SK-N-SH treated with all-trans-retinoic acid at 6 μM for 48 hours (cell line): Measurements from ENCODE around the gene MPST.

Experiments used
- ISL1 ChIP-seq: fragments of 250-450 bp; sonication (Bioruptor Pico); IDR thresholded peaks from 2 replicates; pipeline ENCODE4 v2.1.2; 2022; ENCODE audit warnings: mild to moderate bottlenecking, moderate library complexity
- OSR1 ChIP-seq: fragments of 250-450 bp; sonication (Bioruptor Pico); IDR thresholded peaks from 2 replicates; pipeline ENCODE4 v1.8.0; 2022; ENCODE audit warnings: moderate library complexity, mild to moderate bottlenecking, inconsistent platforms
- PPARA ChIP-seq: fragments of 250-450 bp; sonication (Bioruptor Pico); IDR thresholded peaks from 2 replicates; pipeline ENCODE4 v1.5.0; 2020; ENCODE audit warnings: mild to moderate bottlenecking, borderline replicate concordance
- RARB ChIP-seq: fragments of 250-450 bp; sonication (Bioruptor Pico); IDR thresholded peaks from 2 replicates; pipeline ENCODE4 v1.8.0; 2021; ENCODE audit warnings: mild to moderate bottlenecking, moderate library complexity
- SNAI2 ChIP-seq: fragments of 250-450 bp; sonication (Bioruptor Pico); IDR thresholded peaks from 2 replicates; pipeline ENCODE4 v1.5.0; 2020; ENCODE audit warnings: mild to moderate bottlenecking, moderate library complexity
- ZFP3 ChIP-seq: fragments of 250-450 bp; sonication (Bioruptor Pico); IDR thresholded peaks from 2 replicates; pipeline ENCODE4 v1.5.0; 2020; ENCODE audit warnings: mild to moderate bottlenecking, moderate library complexity
- ZNF565 ChIP-seq: fragments of 450-650 bp; formaldehyde crosslinking; conservative IDR thresholded peaks from 2 replicates; pipeline ENCODE4 v1.5.0; 2020; ENCODE audit warnings: low read depth, mild to moderate bottlenecking, moderate library complexity
- ZNF70 ChIP-seq: fragments of 450-650 bp; formaldehyde crosslinking; IDR thresholded peaks from 2 replicates; pipeline ENCODE4 v1.5.0; 2020; ENCODE audit warnings: mild to moderate bottlenecking, moderate library complexity
- TF ChIP-seq, protein P1 (sequence below): fragments of 250-450 bp; sonication (Bioruptor Pico); IDR thresholded peaks from 2 replicates; pipeline ENCODE4 v1.8.0; 2020; ENCODE audit warnings: mild to moderate bottlenecking, moderate library complexity, borderline replicate concordance
- TF ChIP-seq, protein P2 (sequence below): fragments of 250-450 bp; sonication (Bioruptor Pico); IDR thresholded peaks from 2 replicates; pipeline ENCODE4 v1.5.0; 2020; ENCODE audit warnings: mild to moderate bottlenecking, moderate library complexity
- TF ChIP-seq, protein P3 (sequence below): fragments of 250-450 bp; sonication (Bioruptor Pico); IDR thresholded peaks from 2 replicates; pipeline ENCODE4 v1.8.0; 2021; ENCODE audit warnings: low read depth, mild to moderate bottlenecking, moderate library complexity, borderline replicate concordance

DNA sequence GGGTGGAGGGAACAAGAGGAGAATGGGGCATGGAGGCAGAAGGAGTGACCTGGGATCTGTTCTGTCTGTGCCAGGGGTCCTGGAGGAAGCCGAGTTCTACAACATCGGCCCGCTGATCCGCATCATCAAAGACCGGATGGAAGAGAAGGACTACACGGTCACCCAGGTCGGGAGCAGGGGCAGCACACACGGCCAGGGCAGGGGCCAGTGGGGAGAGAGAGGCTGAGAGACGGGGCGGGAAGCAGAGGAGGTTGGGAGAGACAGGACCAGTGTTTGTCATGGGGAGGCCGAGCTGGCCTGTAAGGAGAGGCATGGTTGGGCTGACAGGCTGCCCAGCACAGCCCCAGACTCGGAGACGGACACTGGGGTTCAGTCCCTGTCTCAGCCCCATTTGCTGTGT lies 36.7 kb downstream of the MPST start:
- TF ChIP-seq SNAI2 (CRISPR knock-in tag) (no peak), OSR1 (no peak), ZNF565 (CRISPR knock-in tag) (no peak), ZFP3 (CRISPR knock-in tag) (no peak), RARB (CRISPR knock-in tag) (no peak), PPARA (CRISPR knock-in tag) (no peak), ZNF70 (CRISPR knock-in tag) (no peak), ISL1 (CRISPR knock-in tag) (no peak)
- TF ChIP-seq, protein P1, sequence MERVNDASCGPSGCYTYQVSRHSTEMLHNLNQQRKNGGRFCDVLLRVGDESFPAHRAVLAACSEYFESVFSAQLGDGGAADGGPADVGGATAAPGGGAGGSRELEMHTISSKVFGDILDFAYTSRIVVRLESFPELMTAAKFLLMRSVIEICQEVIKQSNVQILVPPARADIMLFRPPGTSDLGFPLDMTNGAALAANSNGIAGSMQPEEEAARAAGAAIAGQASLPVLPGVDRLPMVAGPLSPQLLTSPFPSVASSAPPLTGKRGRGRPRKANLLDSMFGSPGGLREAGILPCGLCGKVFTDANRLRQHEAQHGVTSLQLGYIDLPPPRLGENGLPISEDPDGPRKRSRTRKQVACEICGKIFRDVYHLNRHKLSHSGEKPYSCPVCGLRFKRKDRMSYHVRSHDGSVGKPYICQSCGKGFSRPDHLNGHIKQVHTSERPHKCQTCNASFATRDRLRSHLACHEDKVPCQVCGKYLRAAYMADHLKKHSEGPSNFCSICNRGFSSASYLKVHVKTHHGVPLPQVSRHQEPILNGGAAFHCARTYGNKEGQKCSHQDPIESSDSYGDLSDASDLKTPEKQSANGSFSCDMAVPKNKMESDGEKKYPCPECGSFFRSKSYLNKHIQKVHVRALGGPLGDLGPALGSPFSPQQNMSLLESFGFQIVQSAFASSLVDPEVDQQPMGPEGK (CRISPR knock-in tag), result no peak
- TF ChIP-seq, protein P2, sequence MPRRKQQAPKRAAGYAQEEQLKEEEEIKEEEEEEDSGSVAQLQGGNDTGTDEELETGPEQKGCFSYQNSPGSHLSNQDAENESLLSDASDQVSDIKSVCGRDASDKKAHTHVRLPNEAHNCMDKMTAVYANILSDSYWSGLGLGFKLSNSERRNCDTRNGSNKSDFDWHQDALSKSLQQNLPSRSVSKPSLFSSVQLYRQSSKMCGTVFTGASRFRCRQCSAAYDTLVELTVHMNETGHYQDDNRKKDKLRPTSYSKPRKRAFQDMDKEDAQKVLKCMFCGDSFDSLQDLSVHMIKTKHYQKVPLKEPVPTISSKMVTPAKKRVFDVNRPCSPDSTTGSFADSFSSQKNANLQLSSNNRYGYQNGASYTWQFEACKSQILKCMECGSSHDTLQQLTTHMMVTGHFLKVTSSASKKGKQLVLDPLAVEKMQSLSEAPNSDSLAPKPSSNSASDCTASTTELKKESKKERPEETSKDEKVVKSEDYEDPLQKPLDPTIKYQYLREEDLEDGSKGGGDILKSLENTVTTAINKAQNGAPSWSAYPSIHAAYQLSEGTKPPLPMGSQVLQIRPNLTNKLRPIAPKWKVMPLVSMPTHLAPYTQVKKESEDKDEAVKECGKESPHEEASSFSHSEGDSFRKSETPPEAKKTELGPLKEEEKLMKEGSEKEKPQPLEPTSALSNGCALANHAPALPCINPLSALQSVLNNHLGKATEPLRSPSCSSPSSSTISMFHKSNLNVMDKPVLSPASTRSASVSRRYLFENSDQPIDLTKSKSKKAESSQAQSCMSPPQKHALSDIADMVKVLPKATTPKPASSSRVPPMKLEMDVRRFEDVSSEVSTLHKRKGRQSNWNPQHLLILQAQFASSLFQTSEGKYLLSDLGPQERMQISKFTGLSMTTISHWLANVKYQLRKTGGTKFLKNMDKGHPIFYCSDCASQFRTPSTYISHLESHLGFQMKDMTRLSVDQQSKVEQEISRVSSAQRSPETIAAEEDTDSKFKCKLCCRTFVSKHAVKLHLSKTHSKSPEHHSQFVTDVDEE (CRISPR knock-in tag), result no peak
- TF ChIP-seq, protein P3, sequence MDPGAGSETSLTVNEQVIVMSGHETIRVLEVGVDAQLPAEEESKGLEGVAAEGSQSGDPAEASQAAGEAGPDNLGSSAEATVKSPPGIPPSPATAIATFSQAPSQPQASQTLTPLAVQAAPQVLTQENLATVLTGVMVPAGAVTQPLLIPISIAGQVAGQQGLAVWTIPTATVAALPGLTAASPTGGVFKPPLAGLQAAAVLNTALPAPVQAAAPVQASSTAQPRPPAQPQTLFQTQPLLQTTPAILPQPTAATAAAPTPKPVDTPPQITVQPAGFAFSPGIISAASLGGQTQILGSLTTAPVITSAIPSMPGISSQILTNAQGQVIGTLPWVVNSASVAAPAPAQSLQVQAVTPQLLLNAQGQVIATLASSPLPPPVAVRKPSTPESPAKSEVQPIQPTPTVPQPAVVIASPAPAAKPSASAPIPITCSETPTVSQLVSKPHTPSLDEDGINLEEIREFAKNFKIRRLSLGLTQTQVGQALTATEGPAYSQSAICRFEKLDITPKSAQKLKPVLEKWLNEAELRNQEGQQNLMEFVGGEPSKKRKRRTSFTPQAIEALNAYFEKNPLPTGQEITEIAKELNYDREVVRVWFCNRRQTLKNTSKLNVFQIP (CRISPR knock-in tag), result no peak
